Esophagus muscularis mucosa (tissue), 4 donors: Measurements from ENCODE around the gene RPL38.

Experiments
- CTCF ChIP-seq, 3 experiments: fragments of 200-600 bp in 2 of 3; fragments of 450-650 bp in 1 of 3; sonication (generic) in 2 of 3; IDR thresholded peaks; one replicate each; pipeline ENCODE4 v1.5.1; 2017 to 2019; ENCODE audit warnings: antibody characterized with exemption in 3 of 3, mild to moderate bottlenecking in 2 of 3, moderate library complexity in 1 of 3
- EP300 ChIP-seq: sonication (generic); formaldehyde crosslinking; IDR thresholded peaks from one replicate; pipeline ENCODE4 v1.6.1; 2017; ENCODE audit warnings: antibody characterized with exemption
- POLR2A ChIP-seq: fragments of 450-650 bp; IDR thresholded peaks from one replicate; pipeline ENCODE4 v1.6.1; 2017; ENCODE audit warnings: antibody characterized with exemption, moderate library complexity, mild to moderate bottlenecking, low read depth

DNA sequence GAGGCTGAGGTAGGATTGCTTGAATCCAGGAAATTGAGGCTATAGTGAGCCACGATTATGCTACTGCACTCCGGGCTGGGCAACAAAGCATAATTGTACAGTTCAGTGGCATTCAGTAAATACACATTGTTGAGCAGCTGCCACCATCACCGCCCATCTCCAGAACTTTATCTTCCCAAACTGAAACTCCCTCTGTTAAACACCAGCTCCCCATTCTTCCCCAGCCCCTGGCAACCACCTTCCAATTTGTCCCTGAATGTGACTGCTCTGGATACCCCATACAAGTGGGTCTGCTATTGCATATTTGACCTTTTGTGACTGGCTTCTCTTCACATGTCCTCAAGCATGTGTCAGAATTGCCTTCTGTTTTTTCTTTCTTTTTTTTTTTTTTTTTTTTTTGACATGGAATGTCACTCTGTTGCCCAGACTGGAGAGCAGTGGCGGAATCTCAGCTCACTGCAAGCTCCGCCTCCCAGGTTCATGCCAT, 2.9 kb downstream of the RPL38 start:
- TF ChIP-seq POLR2A, result no peak
- no peak for TF ChIP-seq EP300
- TF ChIP-seq CTCF (IDR thresholded peaks at IDR 0.05), result no peak
